Measurements from ENCODE around the gene HOXB2. TPM values are rescaled to one million over a fixed set of nuclear protein-coding genes. Genes with fewer than 3 reads are reported as not detected.

HOXB2 gene
- total RNA-seq, 2 donors from 2014 or later: 4.8 to 5.5 TPM

GRCh38 chr17:48571826-48572417 is 27.0 kb upstream of the HOXB2 start:
- H3K27ac ChIP-seq: no peak overlapping the region
- no peak for DNase-seq (ENCODE audit: low spot score)
- peaks cover 0 to 13% of the 10 kb centered on the region in 2 donors for H3K4me1 ChIP-seq
- no peak overlapping the region for H3K4me3 ChIP-seq
- H3K9me3 ChIP-seq: no peaks in the 10 kb centered on the region
- no peaks in the 10 kb centered on the region for H3K36me3 ChIP-seq
- TF ChIP-seq, protein P1, sequence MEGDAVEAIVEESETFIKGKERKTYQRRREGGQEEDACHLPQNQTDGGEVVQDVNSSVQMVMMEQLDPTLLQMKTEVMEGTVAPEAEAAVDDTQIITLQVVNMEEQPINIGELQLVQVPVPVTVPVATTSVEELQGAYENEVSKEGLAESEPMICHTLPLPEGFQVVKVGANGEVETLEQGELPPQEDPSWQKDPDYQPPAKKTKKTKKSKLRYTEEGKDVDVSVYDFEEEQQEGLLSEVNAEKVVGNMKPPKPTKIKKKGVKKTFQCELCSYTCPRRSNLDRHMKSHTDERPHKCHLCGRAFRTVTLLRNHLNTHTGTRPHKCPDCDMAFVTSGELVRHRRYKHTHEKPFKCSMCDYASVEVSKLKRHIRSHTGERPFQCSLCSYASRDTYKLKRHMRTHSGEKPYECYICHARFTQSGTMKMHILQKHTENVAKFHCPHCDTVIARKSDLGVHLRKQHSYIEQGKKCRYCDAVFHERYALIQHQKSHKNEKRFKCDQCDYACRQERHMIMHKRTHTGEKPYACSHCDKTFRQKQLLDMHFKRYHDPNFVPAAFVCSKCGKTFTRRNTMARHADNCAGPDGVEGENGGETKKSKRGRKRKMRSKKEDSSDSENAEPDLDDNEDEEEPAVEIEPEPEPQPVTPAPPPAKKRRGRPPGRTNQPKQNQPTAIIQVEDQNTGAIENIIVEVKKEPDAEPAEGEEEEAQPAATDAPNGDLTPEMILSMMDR (IDR thresholded peaks at IDR 0.05): no peak
- peaks cover 0 to 21% of the 10 kb centered on the region in 2 donors for H3K27me3 ChIP-seq

GRCh38 chr17:48571024-48571818 is 26.3 kb upstream of the HOXB2 start:
- Histone ChIP-seq H3K4me1 (peaks cover 0 to 6% of the 10 kb centered on the region in 2 donors), H3K9me3 (no peaks in the 10 kb centered on the region), H3K27me3 (peaks cover 0 to 14% of the 10 kb centered on the region in 2 donors), H3K27ac (no peak overlapping the region), H3K36me3 (no peaks in the 10 kb centered on the region), H3K4me3 (no peak overlapping the region)
- DNase-seq (ENCODE audit: low spot score): no peak
- TF ChIP-seq, protein P1 (IDR thresholded peaks at IDR 0.05): no peak

- TF ChIP-seq, protein P1 (IDR thresholded peaks at IDR 0.05): no peak
Measured at GRCh38 chr17:48570325-48571023, 25.6 kb upstream of the HOXB2 start.

DNA sequence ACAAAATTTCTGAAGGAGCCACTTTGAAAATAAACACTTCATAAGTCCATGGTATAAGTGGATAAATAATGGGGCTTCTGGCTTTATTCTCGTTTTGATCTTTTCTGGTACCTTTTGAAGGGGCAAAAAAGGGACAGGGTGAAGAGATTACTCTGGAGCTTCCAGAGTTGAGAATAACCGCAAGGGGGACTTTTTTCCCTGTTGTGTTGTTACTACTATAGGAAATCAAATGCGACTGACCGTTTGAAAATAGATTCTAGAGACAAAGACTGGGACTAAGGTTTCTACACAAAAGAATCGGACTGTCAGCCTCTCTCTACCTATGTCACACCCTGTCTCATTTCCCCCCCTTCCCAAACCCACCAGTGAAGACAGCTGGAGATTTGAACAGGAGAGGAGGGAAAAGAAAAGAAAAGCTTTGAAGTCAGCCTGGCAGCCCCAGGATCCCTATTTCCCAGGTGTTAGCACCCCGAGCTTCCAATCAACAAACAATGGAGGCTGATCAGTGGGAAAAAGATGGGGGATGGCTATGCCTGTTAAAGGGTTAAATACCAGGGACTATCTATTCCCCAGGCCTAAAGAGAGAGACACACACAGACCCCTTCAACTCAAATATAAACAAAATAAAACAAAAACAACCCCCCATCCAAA is 24.9 kb upstream of the HOXB2 start:
- TF ChIP-seq, protein P1 (IDR thresholded peaks at IDR 0.05): no peak
- H3K36me3 ChIP-seq: no peaks in the 10 kb centered on the region
- H3K27me3 ChIP-seq: peaks cover 0 to 9% of the 10 kb centered on the region in 2 donors
- H3K4me3 ChIP-seq: no peak overlapping the region
- H3K4me1 ChIP-seq: no peaks in the 10 kb centered on the region
- no peak for DNase-seq (ENCODE audit: low spot score)
- H3K27ac ChIP-seq: no peak overlapping the region
- H3K9me3 ChIP-seq: no peaks in the 10 kb centered on the region

More at GRCh38 chr17:48570325-48571023, 25.6 kb upstream of the HOXB2 start:
- Histone ChIP-seq H3K36me3 (no peaks in the 10 kb centered on the region), H3K9me3 (no peaks in the 10 kb centered on the region), H3K27me3 (peaks cover 0 to 9% of the 10 kb centered on the region in 2 donors), H3K27ac (no peak overlapping the region), H3K4me1 (no peaks in the 10 kb centered on the region), H3K4me3 (no peak overlapping the region)
- DNase-seq (ENCODE audit: low spot score): no peak

DNA sequence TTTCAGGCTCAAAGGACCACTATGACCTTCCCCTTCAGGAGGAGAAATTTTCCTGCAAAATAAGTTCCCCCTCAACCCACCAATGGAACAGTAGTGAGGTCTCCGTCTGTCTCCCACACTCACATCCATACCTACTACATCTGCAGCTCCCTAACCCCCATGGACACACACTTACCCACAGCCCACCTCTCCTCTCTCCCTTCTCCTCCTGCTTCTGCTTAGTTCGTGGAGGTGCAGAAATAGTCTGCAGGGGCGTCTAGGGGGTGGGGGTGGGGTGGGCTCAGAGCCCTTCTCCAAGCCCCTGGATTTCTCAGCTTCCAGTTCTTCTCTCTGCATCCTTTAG is 24.3 kb upstream of the HOXB2 start:
- Histone ChIP-seq H3K36me3 (no peaks in the 10 kb centered on the region), H3K4me3 (no peak overlapping the region), H3K27ac (no peak overlapping the region), H3K4me1 (peaks cover 0 to 4% of the 10 kb centered on the region in 2 donors), H3K27me3 (peaks cover 0 to 13% of the 10 kb centered on the region in 2 donors), H3K9me3 (no peaks in the 10 kb centered on the region)
- DNase-seq (ENCODE audit: low spot score): no peak
- TF ChIP-seq, protein P1 (IDR thresholded peaks at IDR 0.05): no peak
